Calu3 (cell line): ENCODE results near the gene PACRG. TPM values are rescaled to one million over a fixed set of nuclear protein-coding genes. Genes with fewer than 3 reads are reported as not detected.

ENCODE experiments used
- BruUV-seq: library from RNA; stranded (reverse); fragments of 400-500 nt; replicated peaks from 2 replicates; lab custom pipeline; 2021; lab: Mats Ljungman, UMichigan
- CTCF ChIA-PET: fragments of 300-600 bp; sonication (Branson Sonifier 250); formaldehyde crosslinking; loops from one replicate; lab custom pipeline; 2022; ENCODE audit warnings: antibody characterized with exemption; lab: Charles Lee
- DNase-seq: peaks from one replicate; pipeline ENCODE4 v3.0.0; 2022
- H3K27ac Mint-ChIP-seq: one replicate; pipeline ENCODE4 v1.8.0; 2022; ENCODE audit warnings: mixed read lengths; ENCODE audit not compliant: unreplicated experiment
- H3K27me3 Mint-ChIP-seq: one replicate; pipeline ENCODE4 v1.8.0; 2022; ENCODE audit warnings: mixed read lengths; ENCODE audit not compliant: unreplicated experiment
- H3K36me3 Mint-ChIP-seq: one replicate; pipeline ENCODE4 v1.8.0; 2022; ENCODE audit warnings: mild to moderate bottlenecking, moderate library complexity, mixed read lengths; ENCODE audit not compliant: insufficient read depth, unreplicated experiment
- H3K4me1 Mint-ChIP-seq: one replicate; pipeline ENCODE4 v1.8.0; 2022; ENCODE audit warnings: mild to moderate bottlenecking, low read depth, mixed read lengths; ENCODE audit not compliant: unreplicated experiment
- H3K4me3 Mint-ChIP-seq: one replicate; pipeline ENCODE4 v1.8.0; 2022; ENCODE audit warnings: mild to moderate bottlenecking, low read depth, moderate library complexity, mixed read lengths; ENCODE audit not compliant: unreplicated experiment
- H3K9me3 Mint-ChIP-seq: one replicate; pipeline ENCODE4 v1.8.0; 2022; ENCODE audit warnings: low read depth, mixed read lengths; ENCODE audit not compliant: unreplicated experiment
- CTCF ChIP-seq: fragments of 200-600 bp; IDR thresholded peaks from one replicate; pipeline ENCODE4 v1.8.0; 2022; ENCODE audit warnings: antibody characterized with exemption; ENCODE audit not compliant: unreplicated experiment
- intact Hi-C: fragments of 100-400 bp; cut with micrococcal nuclease; formaldehyde crosslinking; loops from one replicate; pipeline ENCODE4 v1.10.0; 2022; ENCODE audit not compliant: unreplicated experiment
- total RNA-seq: library from RNA; stranded (reverse); gene quantifications from 2 replicates; pipeline ENCODE4 v1.2.3, GENCODE V29; 2022

Gene PACRG
- total RNA-seq, 1 experiment from 2014 or later, result 1.5 TPM

- intact Hi-C loops, result no loop called here
- Mint-ChIP-seq H3K9me3 (no peaks in the 10 kb centered on the region), H3K36me3 (no peaks in the 10 kb centered on the region), H3K4me3 (no peak overlapping the region), H3K4me1 (peaks cover 14% of the 10 kb centered on the region), H3K27ac (no peak overlapping the region), H3K27me3 (no peaks in the 10 kb centered on the region)
- no peak for TF ChIP-seq CTCF
- no peak for DNase-seq
- BruUV-seq, result no TSS peak
- CTCF ChIA-PET, result no interaction called here
These were observed 605.3 kb downstream of the PACRG start for GRCh38 chr6:163333038-163333437.

- H3K36me3 Mint-ChIP-seq, result no peaks in the 10 kb centered on the region
- H3K4me1 Mint-ChIP-seq, result peaks cover 17% of the 10 kb centered on the region
- H3K27me3 Mint-ChIP-seq, result no peaks in the 10 kb centered on the region
- intact Hi-C loops, result no loop called here
- no peak overlapping the region for H3K27ac Mint-ChIP-seq
- no peak overlapping the region for H3K4me3 Mint-ChIP-seq
- no peak for TF ChIP-seq CTCF
- DNase-seq, result no peak
- CTCF ChIA-PET, result no interaction called here
- BruUV-seq, result no TSS peak
- no peaks in the 10 kb centered on the region for H3K9me3 Mint-ChIP-seq
These were observed 606.2 kb downstream of the PACRG start for GRCh38 chr6:163333701-163334663.

- TF ChIP-seq CTCF, result no peak
- CTCF ChIA-PET, result no interaction called here
- DNase-seq, result no peak
- Mint-ChIP-seq H3K27me3 (no peaks in the 10 kb centered on the region), H3K4me1 (peaks cover 15% of the 10 kb centered on the region), H3K4me3 (no peak overlapping the region), H3K36me3 (no peaks in the 10 kb centered on the region), H3K9me3 (no peaks in the 10 kb centered on the region), H3K27ac (no peak overlapping the region)
- no TSS peak for BruUV-seq
- intact Hi-C loops, result no loop called here
These were observed 607.3 kb downstream of the PACRG start for GRCh38 chr6:163335056-163335455.

- intact Hi-C loops, result no loop called here
- no peak for TF ChIP-seq CTCF
- DNase-seq, result no peak
- H3K27me3 Mint-ChIP-seq, result no peaks in the 10 kb centered on the region
- H3K4me1 Mint-ChIP-seq, result peaks cover 8% of the 10 kb centered on the region
- H3K9me3 Mint-ChIP-seq, result no peaks in the 10 kb centered on the region
- BruUV-seq, result no TSS peak
- H3K27ac Mint-ChIP-seq, result no peak overlapping the region
- CTCF ChIA-PET, result no interaction called here
- H3K36me3 Mint-ChIP-seq, result no peaks in the 10 kb centered on the region
- no peak overlapping the region for H3K4me3 Mint-ChIP-seq
These were observed 608.1 kb downstream of the PACRG start for GRCh38 chr6:163335671-163336545.
